GM23338 (cell line): Measurements from ENCODE around the gene GNAI3.

ENCODE experiments used
- CTCF ChIP-seq, 2 experiments: fragments of 200-600 bp in 1 of 2; sonication (generic) in 1 of 2; conservative IDR thresholded peaks; 2 replicates each; pipeline versions ENCODE4 v1.5.1 to v1.6.1; 2016 to 2017; ENCODE audit warnings: antibody characterized with exemption in 2 of 2, low read depth in 2 of 2, mild to moderate bottlenecking in 2 of 2, moderate library complexity in 1 of 2
- EZH2 ChIP-seq: fragments of 200-600 bp; sonication (generic); IDR thresholded peaks from one replicate; pipeline ENCODE4 v1.8.0; 2017; ENCODE audit warnings: antibody characterized with exemption, mild to moderate bottlenecking, low read depth; ENCODE audit not compliant: unreplicated experiment
- EZH2phosphoT487 ChIP-seq: fragments of 200-600 bp; sonication (generic); IDR thresholded peaks from one replicate; pipeline ENCODE4 v1.8.1; 2018; ENCODE audit warnings: antibody characterized with exemption; ENCODE audit not compliant: unreplicated experiment

- TF ChIP-seq EZH2 (no peak), CTCF (conservative IDR thresholded peaks at IDR 0.05; ENCODE audit: low read depth in 2 of 2) (no peak), EZH2phosphoT487 (no peak)
Measured at GRCh38 chr1:109522026-109522425, 26.4 kb upstream of the GNAI3 start.
